Measurements from ENCODE around the gene UPF1.

DNA sequence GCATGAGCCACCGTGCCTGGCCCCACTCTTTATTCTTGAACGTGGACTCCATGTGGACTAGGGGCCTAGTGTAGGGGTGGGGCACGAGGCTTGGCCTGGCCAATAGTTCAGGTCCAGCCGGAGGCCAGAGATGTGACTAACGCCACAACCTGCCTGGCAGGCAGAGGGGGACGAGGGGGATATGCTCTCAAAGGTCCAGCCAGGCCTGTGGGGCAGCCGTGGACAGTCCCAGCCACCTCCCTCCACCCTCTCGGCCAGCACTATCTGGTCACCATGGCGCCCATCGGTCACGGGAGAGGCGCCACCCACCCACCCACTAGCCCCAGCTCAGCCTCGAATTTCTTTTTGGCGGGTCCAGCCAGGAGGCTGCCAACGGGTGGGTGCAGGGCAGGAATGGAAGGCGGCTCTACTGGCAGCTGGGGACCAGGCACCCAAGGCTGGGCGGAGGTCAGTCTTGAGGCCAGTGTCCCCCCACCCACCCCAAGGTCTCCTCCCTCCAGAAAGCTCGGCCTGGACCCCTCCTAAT lies 66.4 kb downstream of the UPF1 start:
- TF ChIP-seq YY1 (IDR thresholded peaks at IDR 0.05; ENCODE audit: insufficient read depth, insufficient read length) (no peak), ZNF274 (IDR thresholded peaks at IDR 0.05; ENCODE audit: low read depth, low read length) (no peak)

Measured in NT2/D1 (cell line).